Measurements from ENCODE around the gene SYCE3. TPM values are rescaled to one million over a fixed set of nuclear protein-coding genes. Genes with fewer than 3 reads are reported as not detected.

SYCE3 gene
- total RNA-seq, 1 donor from 2014 or later = 0.76 TPM

DNA sequence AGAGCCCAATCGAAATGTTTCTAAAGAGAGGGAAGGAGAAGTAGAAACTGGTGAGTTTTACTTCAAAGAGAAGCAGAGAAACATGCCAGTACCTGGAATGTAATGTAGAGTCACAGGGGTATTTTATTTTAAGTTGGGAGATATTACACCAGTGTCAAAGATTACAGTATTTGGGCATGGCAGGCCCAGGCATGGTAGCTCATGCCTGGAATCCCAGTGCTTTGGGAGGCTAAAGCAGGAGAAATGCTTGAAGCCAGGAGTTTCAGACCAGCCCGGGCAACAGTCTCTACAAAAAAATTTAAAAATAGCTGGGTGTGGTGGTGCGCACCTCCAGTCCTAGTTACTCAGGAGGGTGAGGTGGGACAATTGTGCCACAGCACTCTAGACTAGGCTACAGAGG lies 2.7 kb downstream of the SYCE3 start:
- H3K4me3 Mint-ChIP-seq = no peak overlapping the region
- TF ChIP-seq, protein P1, sequence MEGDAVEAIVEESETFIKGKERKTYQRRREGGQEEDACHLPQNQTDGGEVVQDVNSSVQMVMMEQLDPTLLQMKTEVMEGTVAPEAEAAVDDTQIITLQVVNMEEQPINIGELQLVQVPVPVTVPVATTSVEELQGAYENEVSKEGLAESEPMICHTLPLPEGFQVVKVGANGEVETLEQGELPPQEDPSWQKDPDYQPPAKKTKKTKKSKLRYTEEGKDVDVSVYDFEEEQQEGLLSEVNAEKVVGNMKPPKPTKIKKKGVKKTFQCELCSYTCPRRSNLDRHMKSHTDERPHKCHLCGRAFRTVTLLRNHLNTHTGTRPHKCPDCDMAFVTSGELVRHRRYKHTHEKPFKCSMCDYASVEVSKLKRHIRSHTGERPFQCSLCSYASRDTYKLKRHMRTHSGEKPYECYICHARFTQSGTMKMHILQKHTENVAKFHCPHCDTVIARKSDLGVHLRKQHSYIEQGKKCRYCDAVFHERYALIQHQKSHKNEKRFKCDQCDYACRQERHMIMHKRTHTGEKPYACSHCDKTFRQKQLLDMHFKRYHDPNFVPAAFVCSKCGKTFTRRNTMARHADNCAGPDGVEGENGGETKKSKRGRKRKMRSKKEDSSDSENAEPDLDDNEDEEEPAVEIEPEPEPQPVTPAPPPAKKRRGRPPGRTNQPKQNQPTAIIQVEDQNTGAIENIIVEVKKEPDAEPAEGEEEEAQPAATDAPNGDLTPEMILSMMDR (IDR thresholded peaks at IDR 0.05; ENCODE audit: unreplicated experiment) = no peak
- H3K27ac Mint-ChIP-seq = no peak overlapping the region
- H3K36me3 Mint-ChIP-seq = no peaks in the 10 kb centered on the region
- peaks cover 12% of the 10 kb centered on the region for H3K4me1 Mint-ChIP-seq
- no peaks in the 10 kb centered on the region for H3K9me3 Mint-ChIP-seq
- H3K27me3 Mint-ChIP-seq (ENCODE audit: low read depth) = peaks cover 8% of the 10 kb centered on the region
- DNase-seq (ENCODE audit: low spot score in 2 of 2, unreplicated experiment in 2 of 2) = no peak

DNA sequence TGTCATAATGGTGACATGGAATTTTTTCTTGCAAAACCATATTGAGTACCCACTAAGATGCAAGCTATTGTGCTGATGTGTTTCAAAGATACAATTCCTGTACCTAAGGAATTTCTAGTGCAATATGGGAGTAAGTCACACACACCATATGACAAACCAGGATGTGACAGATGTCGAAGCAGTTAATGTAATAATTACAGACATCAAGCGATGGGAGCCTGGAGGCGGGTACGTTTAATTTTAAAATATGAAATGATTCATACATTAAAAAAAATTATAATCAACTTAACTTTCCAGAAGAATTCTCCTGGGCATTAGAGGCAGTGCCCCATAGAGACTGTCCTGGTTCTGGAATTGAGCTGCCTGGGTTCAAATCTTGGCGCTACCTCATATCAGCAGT lies 6.0 kb downstream of the SYCE3 start:
- H3K9me3 Mint-ChIP-seq = no peaks in the 10 kb centered on the region
- no peak overlapping the region for H3K4me3 Mint-ChIP-seq
- no peaks in the 10 kb centered on the region for H3K36me3 Mint-ChIP-seq
- peaks cover 2% of the 10 kb centered on the region for H3K4me1 Mint-ChIP-seq
- TF ChIP-seq, protein P1 (IDR thresholded peaks at IDR 0.05; ENCODE audit: unreplicated experiment) = no peak
- no peak for DNase-seq (ENCODE audit: low spot score in 2 of 2, unreplicated experiment in 2 of 2)
- no peak overlapping the region for H3K27ac Mint-ChIP-seq
- peaks cover 8% of the 10 kb centered on the region for H3K27me3 Mint-ChIP-seq (ENCODE audit: low read depth)

DNA sequence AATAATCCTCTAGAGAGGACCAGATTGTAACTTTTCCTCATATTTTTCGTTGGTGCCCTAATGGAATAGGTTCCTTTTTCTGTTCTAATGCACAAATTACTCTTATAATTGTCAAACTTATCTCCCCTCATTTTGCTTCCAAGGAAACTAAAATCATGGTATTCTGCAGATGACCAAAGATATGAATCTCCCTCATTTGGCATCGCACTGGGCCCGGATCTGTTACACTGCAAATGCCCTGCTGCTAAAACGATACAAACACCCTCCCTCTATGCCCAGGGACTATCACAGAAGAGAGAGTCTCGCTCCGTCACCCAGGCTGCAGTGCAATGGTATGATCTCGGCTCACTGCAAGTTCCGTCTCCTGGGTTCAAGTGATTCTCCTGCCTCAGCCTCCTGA lies 9.4 kb downstream of the SYCE3 start:
- Mint-ChIP-seq H3K4me1 (peaks cover 2% of the 10 kb centered on the region), H3K4me3 (no peak overlapping the region), H3K9me3 (no peaks in the 10 kb centered on the region), H3K36me3 (no peaks in the 10 kb centered on the region), H3K27ac (no peak overlapping the region), H3K27me3 (ENCODE audit: low read depth) (peaks cover 3% of the 10 kb centered on the region)
- TF ChIP-seq, protein P1 (IDR thresholded peaks at IDR 0.05; ENCODE audit: unreplicated experiment) = no peak
- DNase-seq (ENCODE audit: low spot score in 2 of 2, unreplicated experiment in 2 of 2) = no peak

DNA sequence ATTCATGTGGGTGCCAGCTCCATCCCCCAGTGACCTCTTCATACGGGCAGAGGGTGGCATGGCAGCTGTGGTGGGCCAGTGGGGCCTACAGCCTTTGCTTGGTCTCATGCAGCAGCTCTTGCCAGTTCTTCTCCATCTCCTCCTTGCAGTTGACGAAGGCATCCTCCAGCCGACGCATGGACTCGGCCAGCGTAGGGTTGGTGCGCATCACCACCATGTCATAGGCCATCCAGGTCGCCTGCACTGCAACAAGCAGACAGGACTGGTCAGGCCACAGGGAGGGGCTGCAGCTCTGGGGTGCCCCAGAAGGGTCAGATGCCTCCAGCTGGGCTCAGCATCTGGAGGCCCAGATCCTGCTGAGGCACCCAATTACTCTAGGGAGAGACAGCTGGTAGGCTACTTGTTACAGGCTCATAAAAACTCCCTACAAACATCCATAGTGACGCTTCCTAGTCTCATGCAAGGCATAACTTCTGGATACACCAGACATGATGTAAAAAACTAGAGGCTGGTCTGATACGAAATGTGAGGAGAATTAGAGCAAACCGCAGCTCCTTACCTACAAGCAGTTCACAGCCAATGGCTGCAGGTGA lies 11.5 kb downstream of the SYCE3 start:
- H3K36me3 Mint-ChIP-seq = no peaks in the 10 kb centered on the region
- H3K27me3 Mint-ChIP-seq (ENCODE audit: low read depth) = peaks cover 3% of the 10 kb centered on the region
- no peak for DNase-seq (ENCODE audit: low spot score in 2 of 2, unreplicated experiment in 2 of 2)
- no peak overlapping the region for H3K4me3 Mint-ChIP-seq
- TF ChIP-seq, protein P1 (IDR thresholded peaks at IDR 0.05; ENCODE audit: unreplicated experiment) = no peak
- H3K27ac Mint-ChIP-seq = no peak overlapping the region
- H3K9me3 Mint-ChIP-seq = no peaks in the 10 kb centered on the region
- H3K4me1 Mint-ChIP-seq = peaks cover 2% of the 10 kb centered on the region

DNA sequence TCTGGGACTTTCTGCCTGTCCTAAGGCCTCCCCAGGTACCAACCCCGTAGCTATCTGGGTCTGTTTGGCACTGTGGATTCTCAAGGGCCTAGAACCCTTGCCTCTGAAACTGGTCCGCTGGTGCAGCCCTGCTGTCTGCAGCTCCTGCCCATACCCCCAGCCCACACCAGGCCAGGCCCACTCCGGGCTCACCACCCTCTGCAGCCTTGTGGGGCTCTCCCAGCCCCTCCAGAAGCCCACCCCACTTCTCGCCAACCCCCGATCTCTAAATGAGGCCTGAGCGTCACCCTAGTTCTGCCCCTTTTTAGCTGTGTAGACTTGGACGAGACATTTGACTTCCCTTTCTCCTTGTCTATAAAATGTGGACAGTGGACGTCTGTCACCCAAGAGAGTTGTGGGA lies 12.3 kb downstream of the SYCE3 start:
- no peak overlapping the region for H3K27ac Mint-ChIP-seq
- H3K9me3 Mint-ChIP-seq = no peaks in the 10 kb centered on the region
- no peak for DNase-seq (ENCODE audit: low spot score in 2 of 2, unreplicated experiment in 2 of 2)
- H3K4me3 Mint-ChIP-seq = no peak overlapping the region
- no peaks in the 10 kb centered on the region for H3K27me3 Mint-ChIP-seq (ENCODE audit: low read depth)
- H3K36me3 Mint-ChIP-seq = no peaks in the 10 kb centered on the region
- H3K4me1 Mint-ChIP-seq = peaks cover 5% of the 10 kb centered on the region
- TF ChIP-seq, protein P1 (IDR thresholded peaks at IDR 0.05; ENCODE audit: unreplicated experiment) = no peak
